ENCODE measurements around the gene GATA3.

The GATA3 gene

GRCh38 chr10:8059191-8059936 lies 4.9 kb downstream of the GATA3 start:
- TF ChIP-seq CTCF (IDR thresholded peaks at IDR 0.05; ENCODE audit: low read depth, low read length): no peak
- no peak for DNase-seq (ENCODE audit: low read depth, low spot score)

GRCh38 chr10:8060010-8060703 lies 5.7 kb downstream of the GATA3 start:
- in situ Hi-C loops (cut with HindIII; ENCODE audit: low sequenced_read_pairs): no loop called here
- no peak overlapping the region for H3K4me3 ChIP-seq (ENCODE audit: low read depth, low read length)
- peak; percentile 59 for DNase-seq (ENCODE audit: low read depth, low spot score)
- no peak for TF ChIP-seq CTCF (IDR thresholded peaks at IDR 0.05; ENCODE audit: low read depth, low read length)

More at GRCh38 chr10:8059191-8059936, 4.9 kb downstream of the GATA3 start:
- in situ Hi-C loops (cut with HindIII; ENCODE audit: low sequenced_read_pairs): no loop called here
- H3K4me3 ChIP-seq (ENCODE audit: low read depth, low read length): no peak overlapping the region

GRCh38 chr10:8060704-8061121 lies 6.2 kb downstream of the GATA3 start:
- in situ Hi-C loops (cut with HindIII; ENCODE audit: low sequenced_read_pairs): no loop called here
- TF ChIP-seq CTCF (IDR thresholded peaks at IDR 0.05; ENCODE audit: low read depth, low read length): no peak
- H3K4me3 ChIP-seq (ENCODE audit: low read depth, low read length): no peak overlapping the region
- DNase-seq (ENCODE audit: low read depth, low spot score): no peak

- in situ Hi-C loops (cut with HindIII; ENCODE audit: low sequenced_read_pairs): no loop called here
- H3K4me3 ChIP-seq (ENCODE audit: low read depth, low read length): no peak overlapping the region
- no peak for TF ChIP-seq CTCF (IDR thresholded peaks at IDR 0.05; ENCODE audit: low read depth, low read length)
- DNase-seq (ENCODE audit: low read depth, low spot score): no peak
Observed at GRCh38 chr10:8061274-8062211, 7.1 kb downstream of the GATA3 start.

- no peak overlapping the region for H3K4me3 ChIP-seq (ENCODE audit: low read depth, low read length)
- TF ChIP-seq CTCF (IDR thresholded peaks at IDR 0.05; ENCODE audit: low read depth, low read length): no peak
- no peak for DNase-seq (ENCODE audit: low read depth, low spot score)
- in situ Hi-C loops (cut with HindIII; ENCODE audit: low sequenced_read_pairs): no loop called here
Observed at GRCh38 chr10:8063128-8063908, 8.8 kb downstream of the GATA3 start.

All from astrocyte of the spinal cord (primary cell).